ENCODE measurements around the gene SLC9A9. TPM values are rescaled to one million over a fixed set of nuclear protein-coding genes. Genes with fewer than 3 reads are reported as not detected.

Gene SLC9A9
- total and polyA plus RNA-seq, 9 of the 15 experiments (the other 6 are each of a cell fraction or from before 2014, with no cell fraction given), result 0.03 to 0.13 TPM; not detected in 7

DNA sequence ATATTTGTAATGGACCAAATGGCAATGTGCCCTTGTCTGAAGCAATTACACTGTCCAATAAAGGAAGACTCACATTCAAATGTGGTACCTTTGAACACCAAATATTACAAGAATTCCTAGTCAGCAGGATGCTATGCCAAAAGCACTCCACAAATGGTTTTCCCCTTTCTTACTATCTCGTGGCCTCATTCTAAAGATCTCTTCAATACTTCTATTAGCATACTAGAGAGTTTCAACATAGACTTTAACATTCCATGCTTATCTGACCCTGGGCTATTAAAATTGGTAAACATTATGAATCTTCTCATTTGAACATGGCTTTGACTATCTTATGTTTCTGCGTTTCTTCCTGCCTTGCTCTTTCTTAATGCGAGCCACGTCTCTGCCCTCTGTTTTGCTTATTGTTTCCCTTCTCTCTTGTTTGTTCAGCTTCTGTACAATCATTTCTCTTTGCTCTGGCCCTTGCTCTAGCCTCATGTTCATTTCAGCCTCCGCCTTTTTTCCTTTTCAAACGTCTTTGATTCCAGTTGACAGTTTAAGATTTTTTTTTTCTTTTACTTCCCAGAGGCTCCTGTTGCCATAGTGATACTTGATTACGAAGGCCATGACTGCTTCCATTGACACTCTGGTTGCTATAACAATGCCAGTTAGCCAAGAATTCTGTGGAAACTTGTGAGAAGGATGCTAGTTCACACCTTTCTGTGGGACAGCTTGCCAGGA, 49.5 kb upstream of the SLC9A9 start:
- ATAC-seq (no peak), FAIRE-seq (no peak), DNase-seq (ENCODE audit: extremely low read depth in 1 of 4, low spot score in 3 of 4) (no peak)
- Histone ChIP-seq H3K9ac (ENCODE audit: insufficient read depth in 1 of 2, low read depth in 2 of 2, low read length in 2 of 2) (no peak overlapping the region), H3K9me1 (ENCODE audit: control insufficient read depth, insufficient read depth, low read length) (no peaks in the 10 kb centered on the region), H4K20me1 (replicated peaks; ENCODE audit: control insufficient read depth, insufficient read depth, low read length) (no peaks in the 10 kb centered on the region), H3K4me1 (replicated peaks in 1 of 2; ENCODE audit: control insufficient read depth in 2 of 2, insufficient read depth in 2 of 2, low read length in 2 of 2) (no peaks in the 10 kb centered on the region), H2AFZ (ENCODE audit: low read depth, low read length) (no peak overlapping the region), H3K27ac (ENCODE audit: extremely low read depth, low read depth, low read length) (no peak overlapping the region), H3K27me3 (ENCODE audit: control insufficient read depth in 2 of 2, insufficient read depth in 2 of 2, low read length in 2 of 2) (no peaks in the 10 kb centered on the region), H3K9me3 (replicated peaks; ENCODE audit: control insufficient read depth, insufficient read depth, low read depth, low read length) (no peaks in the 10 kb centered on the region), H3K79me2 (ENCODE audit: control insufficient read depth, insufficient read depth, low read length) (no peaks in the 10 kb centered on the region), H3K4me2 (ENCODE audit: insufficient read depth, low read length) (no peak overlapping the region), H3K4me3 (no peak overlapping the region), H3K36me3 (ENCODE audit: control insufficient read depth, insufficient read depth, low read length) (no peaks in the 10 kb centered on the region)
- intact Hi-C loops (cut with micrococcal nuclease) (no loop called here), in situ Hi-C loops (cut with MboI) (no loop called here)
- BruUV-seq (replicated peaks), result no TSS peak
- POLR2A ChIA-PET, result no interaction called here
- no peak for TF ChIP-seq ILK (tag; IDR thresholded peaks at IDR 0.05; ENCODE audit: borderline replicate concordance, low read depth)
- no peak for TF ChIP-seq ATF1 (CRISPR knock-in tag; IDR thresholded peaks at IDR 0.05)
- TF ChIP-seq ATF1 (tag; IDR thresholded peaks at IDR 0.05), result no peak
- no peak for TF ChIP-seq HCFC1 (IDR thresholded peaks at IDR 0.05; ENCODE audit: low read depth, low read length)
- peak; percentile 44 for TF ChIP-seq RFX1 (IDR thresholded peaks at IDR 0.05)
- no peak for TF ChIP-seq TFAM (CRISPR knock-in tag; conservative IDR thresholded peaks at IDR 0.05)
- TF ChIP-seq NFIC (IDR thresholded peaks at IDR 0.05), result no peak
- WGBS (ENCODE audit: insufficient coverage, low coverage, missing lambda C conversion rate), result 0% methylated on average over 7 of the region's 7 CpGs
- CTCF ChIA-PET (ENCODE audit: low intra/inter-chr PET ratio), result no interaction called here

DNA sequence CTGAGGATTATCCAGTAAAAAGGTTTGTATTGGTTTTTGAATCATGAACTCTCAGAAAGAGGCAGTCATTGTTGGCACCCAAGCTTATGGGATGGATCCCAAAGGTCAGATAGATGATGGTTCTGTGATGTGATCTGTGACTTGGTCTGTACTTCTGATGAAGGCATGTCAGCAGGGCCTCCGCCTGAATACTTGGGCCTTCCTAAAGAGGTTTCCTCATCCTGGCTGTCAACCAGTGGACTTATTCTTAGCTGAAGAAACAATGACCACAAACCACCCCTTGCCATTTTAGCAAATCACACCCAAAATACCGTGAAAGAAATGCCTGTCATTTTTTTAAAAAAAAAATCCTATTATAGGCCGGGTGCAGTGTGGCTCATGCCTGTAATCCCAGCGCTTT, 48.2 kb upstream of the SLC9A9 start:
- 0% methylated on average over 4 of the region's 4 CpGs for WGBS (ENCODE audit: insufficient coverage, low coverage, missing lambda C conversion rate)
- FAIRE-seq (no peak), ATAC-seq (no peak), DNase-seq (ENCODE audit: extremely low read depth in 1 of 4, low spot score in 3 of 4) (no peak)
- Histone ChIP-seq H4K20me1 (replicated peaks; ENCODE audit: control insufficient read depth, insufficient read depth, low read length) (no peaks in the 10 kb centered on the region), H3K36me3 (ENCODE audit: control insufficient read depth, insufficient read depth, low read length) (no peaks in the 10 kb centered on the region), H3K9me1 (ENCODE audit: control insufficient read depth, insufficient read depth, low read length) (no peaks in the 10 kb centered on the region), H3K9ac (ENCODE audit: insufficient read depth in 1 of 2, low read depth in 2 of 2, low read length in 2 of 2) (no peak overlapping the region), H3K4me1 (replicated peaks in 1 of 2; ENCODE audit: control insufficient read depth in 2 of 2, insufficient read depth in 2 of 2, low read length in 2 of 2) (no peaks in the 10 kb centered on the region), H3K4me2 (ENCODE audit: insufficient read depth, low read length) (no peak overlapping the region), H3K27me3 (ENCODE audit: control insufficient read depth in 2 of 2, insufficient read depth in 2 of 2, low read length in 2 of 2) (no peaks in the 10 kb centered on the region), H2AFZ (ENCODE audit: low read depth, low read length) (no peak overlapping the region), H3K79me2 (ENCODE audit: control insufficient read depth, insufficient read depth, low read length) (no peaks in the 10 kb centered on the region), H3K27ac (ENCODE audit: extremely low read depth, low read depth, low read length) (no peak overlapping the region), H3K9me3 (replicated peaks; ENCODE audit: control insufficient read depth, insufficient read depth, low read depth, low read length) (no peaks in the 10 kb centered on the region), H3K4me3 (no peak overlapping the region)
- no TSS peak for BruUV-seq (replicated peaks)
- in situ Hi-C loops (cut with MboI) (no loop called here), intact Hi-C loops (cut with micrococcal nuclease) (no loop called here)
- ChIA-PET POLR2A (no interaction called here), CTCF (ENCODE audit: low intra/inter-chr PET ratio) (interaction anchor here (0.7 kb wide), 1 partner anchor 53 kb away, joined by 3 read pairs; no protein-coding TSS in a partner anchor)
- TF ChIP-seq GATA2 (CRISPR knock-in tag; IDR thresholded peaks at IDR 0.05) (no peak), RAD51 (IDR thresholded peaks at IDR 0.05; ENCODE audit: borderline replicate concordance, low read depth) (no peak)
- TF ChIP-seq, protein P1, sequence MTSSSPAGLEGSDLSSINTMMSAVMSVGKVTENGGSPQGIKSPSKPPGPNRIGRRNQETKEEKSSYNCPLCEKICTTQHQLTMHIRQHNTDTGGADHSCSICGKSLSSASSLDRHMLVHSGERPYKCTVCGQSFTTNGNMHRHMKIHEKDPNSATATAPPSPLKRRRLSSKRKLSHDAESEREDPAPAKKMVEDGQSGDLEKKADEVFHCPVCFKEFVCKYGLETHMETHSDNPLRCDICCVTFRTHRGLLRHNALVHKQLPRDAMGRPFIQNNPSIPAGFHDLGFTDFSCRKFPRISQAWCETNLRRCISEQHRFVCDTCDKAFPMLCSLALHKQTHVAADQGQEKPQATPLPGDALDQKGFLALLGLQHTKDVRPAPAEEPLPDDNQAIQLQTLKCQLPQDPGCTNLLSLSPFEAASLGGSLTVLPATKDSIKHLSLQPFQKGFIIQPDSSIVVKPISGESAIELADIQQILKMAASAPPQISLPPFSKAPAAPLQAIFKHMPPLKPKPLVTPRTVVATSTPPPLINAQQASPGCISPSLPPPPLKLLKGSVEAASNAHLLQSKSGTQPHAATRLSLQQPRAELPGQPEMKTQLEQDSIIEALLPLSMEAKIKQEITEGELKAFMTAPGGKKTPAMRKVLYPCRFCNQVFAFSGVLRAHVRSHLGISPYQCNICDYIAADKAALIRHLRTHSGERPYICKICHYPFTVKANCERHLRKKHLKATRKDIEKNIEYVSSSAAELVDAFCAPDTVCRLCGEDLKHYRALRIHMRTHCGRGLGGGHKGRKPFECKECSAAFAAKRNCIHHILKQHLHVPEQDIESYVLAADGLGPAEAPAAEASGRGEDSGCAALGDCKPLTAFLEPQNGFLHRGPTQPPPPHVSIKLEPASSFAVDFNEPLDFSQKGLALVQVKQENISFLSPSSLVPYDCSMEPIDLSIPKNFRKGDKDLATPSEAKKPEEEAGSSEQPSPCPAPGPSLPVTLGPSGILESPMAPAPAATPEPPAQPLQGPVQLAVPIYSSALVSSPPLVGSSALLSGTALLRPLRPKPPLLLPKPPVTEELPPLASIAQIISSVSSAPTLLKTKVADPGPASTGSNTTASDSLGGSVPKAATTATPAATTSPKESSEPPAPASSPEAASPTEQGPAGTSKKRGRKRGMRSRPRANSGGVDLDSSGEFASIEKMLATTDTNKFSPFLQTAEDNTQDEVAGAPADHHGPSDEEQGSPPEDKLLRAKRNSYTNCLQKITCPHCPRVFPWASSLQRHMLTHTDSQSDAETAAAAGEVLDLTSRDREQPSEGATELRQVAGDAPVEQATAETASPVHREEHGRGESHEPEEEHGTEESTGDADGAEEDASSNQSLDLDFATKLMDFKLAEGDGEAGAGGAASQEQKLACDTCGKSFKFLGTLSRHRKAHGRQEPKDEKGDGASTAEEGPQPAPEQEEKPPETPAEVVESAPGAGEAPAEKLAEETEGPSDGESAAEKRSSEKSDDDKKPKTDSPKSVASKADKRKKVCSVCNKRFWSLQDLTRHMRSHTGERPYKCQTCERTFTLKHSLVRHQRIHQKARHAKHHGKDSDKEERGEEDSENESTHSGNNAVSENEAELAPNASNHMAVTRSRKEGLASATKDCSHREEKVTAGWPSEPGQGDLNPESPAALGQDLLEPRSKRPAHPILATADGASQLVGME (CRISPR knock-in tag; IDR thresholded peaks at IDR 0.05), result no peak
- TF ChIP-seq, protein P2, sequence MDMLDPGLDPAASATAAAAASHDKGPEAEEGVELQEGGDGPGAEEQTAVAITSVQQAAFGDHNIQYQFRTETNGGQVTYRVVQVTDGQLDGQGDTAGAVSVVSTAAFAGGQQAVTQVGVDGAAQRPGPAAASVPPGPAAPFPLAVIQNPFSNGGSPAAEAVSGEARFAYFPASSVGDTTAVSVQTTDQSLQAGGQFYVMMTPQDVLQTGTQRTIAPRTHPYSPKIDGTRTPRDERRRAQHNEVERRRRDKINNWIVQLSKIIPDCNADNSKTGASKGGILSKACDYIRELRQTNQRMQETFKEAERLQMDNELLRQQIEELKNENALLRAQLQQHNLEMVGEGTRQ (CRISPR knock-in tag; IDR thresholded peaks at IDR 0.05), result no peak
